H9 (cell line): ENCODE data around the gene SOBP. TPM values are rescaled to one million over a fixed set of nuclear protein-coding genes. Genes with fewer than 3 reads are reported as not detected.

Experiments used
- DNase-seq: peaks from one replicate; pipeline ENCODE4 v3.0.0-alpha.2; 2017
- H2AFZ ChIP-seq: one replicate; pipeline ENCODE4 v1.6.1; 2013; ENCODE audit warnings: mild to moderate bottlenecking, low read length, control low read depth, moderate library complexity
- H2AK5ac ChIP-seq: 2 replicates; pipeline ENCODE4 v1.6.1; 2013; ENCODE audit warnings: low read length, control low read depth, mixed read lengths; ENCODE audit not compliant: insufficient read length
- H2BK120ac ChIP-seq: one replicate; pipeline ENCODE4 v1.6.1; 2013; ENCODE audit warnings: low read depth, mild to moderate bottlenecking, low read length, control low read depth, inconsistent platforms; ENCODE audit not compliant: poor library complexity, severe bottlenecking
- H2BK12ac ChIP-seq: 2 replicates; pipeline ENCODE4 v1.6.1; 2013; ENCODE audit warnings: low read length, control low read depth, mixed read lengths, low read depth; ENCODE audit not compliant: insufficient read length
- H2BK15ac ChIP-seq: 2 replicates; pipeline ENCODE4 v1.6.1; 2013; ENCODE audit warnings: low read depth, low read length, control low read depth
- H2BK20ac ChIP-seq: one replicate; pipeline ENCODE4 v1.6.1; 2013; ENCODE audit warnings: low read depth, mild to moderate bottlenecking, low read length, control low read depth, inconsistent platforms; ENCODE audit not compliant: poor library complexity, severe bottlenecking
- H2BK5ac ChIP-seq: 2 replicates; pipeline ENCODE4 v1.6.1; 2013; ENCODE audit warnings: low read length, control low read depth, mixed read lengths; ENCODE audit not compliant: insufficient read length
- H3K14ac ChIP-seq: 2 replicates; pipeline ENCODE4 v1.6.1; 2013; ENCODE audit warnings: low read length, control low read depth; ENCODE audit not compliant: insufficient read depth
- H3K18ac ChIP-seq: 2 replicates; pipeline ENCODE4 v1.6.1; 2013; ENCODE audit warnings: low read depth, mild to moderate bottlenecking, mixed read lengths, low read length, control low read depth; ENCODE audit not compliant: insufficient read length
- H3K23ac ChIP-seq: 2 replicates; pipeline ENCODE4 v1.6.1; 2013; ENCODE audit warnings: low read length, control low read depth, mixed read lengths, low read depth; ENCODE audit not compliant: insufficient read length
- H3K23me2 ChIP-seq: 2 replicates; pipeline ENCODE4 v1.6.1; 2013; ENCODE audit warnings: low read depth, mild to moderate bottlenecking, mixed read lengths, low read length, control low read depth; ENCODE audit not compliant: insufficient read length, poor library complexity, severe bottlenecking
- H3K27ac ChIP-seq: 2 replicates; pipeline ENCODE4 v1.5.1; 2013; ENCODE audit warnings: low read length, control low read depth, mixed read lengths, low read depth; ENCODE audit not compliant: insufficient read length
- H3K27me3 ChIP-seq: 2 replicates; pipeline ENCODE4 v1.6.1; 2013; ENCODE audit warnings: low read length, control low read depth, inconsistent platforms; ENCODE audit not compliant: insufficient read depth
- H3K4ac ChIP-seq: 2 replicates; pipeline ENCODE4 v1.6.1; 2013; ENCODE audit warnings: low read depth, mild to moderate bottlenecking, control low read depth, inconsistent platforms, low read length, moderate library complexity
- H3K4me1 ChIP-seq: 2 replicates; pipeline ENCODE4 v1.6.1; 2013; ENCODE audit warnings: low read length, control low read depth, inconsistent platforms; ENCODE audit not compliant: insufficient read depth
- H3K4me2 ChIP-seq: 2 replicates; pipeline ENCODE4 v1.6.1; 2013; ENCODE audit warnings: low read length, control low read depth, mixed read lengths; ENCODE audit not compliant: insufficient read length, insufficient read depth
- H3K56ac ChIP-seq: 2 replicates; pipeline ENCODE4 v1.6.1; 2013; ENCODE audit warnings: low read depth, mild to moderate bottlenecking, mixed read lengths, low read length, control low read depth; ENCODE audit not compliant: insufficient read length
- H3K79me1 ChIP-seq: 2 replicates; pipeline ENCODE4 v1.6.1; 2013; ENCODE audit warnings: low read depth, mild to moderate bottlenecking, moderate library complexity, low read length, control low read depth, inconsistent platforms; ENCODE audit not compliant: insufficient read depth, poor library complexity, severe bottlenecking
- H3K79me2 ChIP-seq: 2 replicates; pipeline ENCODE4 v1.6.1; 2013; ENCODE audit warnings: low read length, control low read depth, inconsistent platforms; ENCODE audit not compliant: insufficient read depth
- H3K9ac ChIP-seq: 2 replicates; pipeline ENCODE4 v1.6.1; 2013; ENCODE audit warnings: low read length, control low read depth, mixed read lengths; ENCODE audit not compliant: insufficient read length; ENCODE audit errors: extremely low read depth
- H3K9me3 ChIP-seq: one replicate; pipeline ENCODE4 v1.6.1; 2013; ENCODE audit warnings: low read depth, low read length, inconsistent platforms; ENCODE audit not compliant: control insufficient read depth
- H3T11ph ChIP-seq: one replicate; pipeline ENCODE4 v1.6.1; 2013; ENCODE audit warnings: mild to moderate bottlenecking, low read length, control low read depth, inconsistent platforms
- H4K20me1 ChIP-seq: one replicate; pipeline ENCODE4 v1.6.1; 2013; ENCODE audit not compliant: control insufficient read depth, insufficient read length, insufficient read depth
- H4K5ac ChIP-seq: 2 replicates; pipeline ENCODE4 v1.6.1; 2013; ENCODE audit warnings: low read depth, mild to moderate bottlenecking, mixed read lengths, low read length, control low read depth; ENCODE audit not compliant: insufficient read length
- H4K8ac ChIP-seq: replicated peaks from 2 replicates; pipeline ENCODE4 v1.6.1; 2013; ENCODE audit warnings: low read length, control low read depth, mixed read lengths, low read depth; ENCODE audit not compliant: insufficient read length
- H4K91ac ChIP-seq: 2 replicates; pipeline ENCODE4 v1.6.1; 2013; ENCODE audit warnings: low read depth, mild to moderate bottlenecking, moderate library complexity, mixed read lengths, low read length, control low read depth; ENCODE audit not compliant: insufficient read length
- H3K27ac Mint-ChIP-seq, 3 experiments: 2 replicates in 2 of 3; 3 replicates in 1 of 3; pipeline ENCODE4 v1.8.0; 2020 to 2021; ENCODE audit warnings: mixed read lengths in 3 of 3, mild to moderate bottlenecking in 1 of 3, moderate library complexity in 1 of 3
- H3K27me3 Mint-ChIP-seq: 2 replicates; pipeline ENCODE4 v1.8.0; 2021; ENCODE audit warnings: low read depth, mild to moderate bottlenecking, moderate library complexity, mixed read lengths
- H3K36me3 Mint-ChIP-seq, 3 experiments: 2 replicates in 2 of 3; 3 replicates in 1 of 3; pipeline ENCODE4 v1.8.0; 2020 to 2021; ENCODE audit warnings: low read depth in 3 of 3, mixed read lengths in 3 of 3; ENCODE audit not compliant: insufficient read depth in 1 of 3
- H3K4me1 Mint-ChIP-seq, 2 experiments: 2 replicates each; pipeline ENCODE4 v1.8.0; 2020; ENCODE audit warnings: mixed read lengths in 2 of 2
- H3K4me3 Mint-ChIP-seq, 2 experiments: 2 replicates in 1 of 2; 3 replicates in 1 of 2; pipeline ENCODE4 v1.8.0; 2020 to 2021; ENCODE audit warnings: mild to moderate bottlenecking in 2 of 2, mixed read lengths in 2 of 2, moderate library complexity in 1 of 2
- H3K9me3 Mint-ChIP-seq, 2 experiments: 2 replicates in 1 of 2; 3 replicates in 1 of 2; pipeline ENCODE4 v1.8.0; 2020; ENCODE audit warnings: mild to moderate bottlenecking in 2 of 2, mixed read lengths in 2 of 2, moderate library complexity in 1 of 2
- WGBS: extraction: QIAGEN DNeasy Blood & Tissue Kit; methylation state at CpG from one replicate; pipeline ENCODE4 v1.1.7; 2013; ENCODE audit warnings: missing lambda C conversion rate, low lambda C conversion rate, mixed read lengths; ENCODE audit not compliant: insufficient read length; ENCODE audit errors: extremely low coverage; 5-methylcytosine and 5-hydroxymethylcytosine counted together
- total RNA-seq: library from RNA; stranded (reverse); gene quantifications from 2 replicates; pipeline ENCODE4 v1.2.1, GENCODE V29; 2021
- TF ChIP-seq, protein P1 (sequence below): fragments of 200-600 bp; sonication (generic); conservative IDR thresholded peaks from 3 replicates; pipeline ENCODE4 v1.8.0; 2021; ENCODE audit warnings: antibody characterized with exemption, mild to moderate bottlenecking

SOBP gene
- total RNA-seq, 1 experiment from 2014 or later: 4.3 TPM

GRCh38 chr6:107660839-107661238 is 170.9 kb downstream of the SOBP start:
- Histone ChIP-seq H4K8ac (no peak overlapping the region), H3K9me3 (no peaks in the 10 kb centered on the region), H3K18ac (no peak overlapping the region), H3K27me3 (no peaks in the 10 kb centered on the region), H2BK5ac (no peak overlapping the region), H4K5ac (no peak overlapping the region), H3K4ac (no peak overlapping the region), H3K79me2 (no peaks in the 10 kb centered on the region), H2BK20ac (no peak overlapping the region), H3K27ac (no peak overlapping the region), H2AFZ (no peak overlapping the region), H3K23ac (no peak overlapping the region), H4K20me1 (no peaks in the 10 kb centered on the region), H3K79me1 (no peaks in the 10 kb centered on the region), H3K14ac (no peak overlapping the region), H3K56ac (no peak overlapping the region), H2AK5ac (no peak overlapping the region), H3K23me2 (no peaks in the 10 kb centered on the region), H4K91ac (no peak overlapping the region), H2BK12ac (no peak overlapping the region), H2BK120ac (no peak overlapping the region), H3K4me2 (no peak overlapping the region), H3K4me1 (0 out of 2 replicates have a peak, but pooled peaks cover 2% of the 10 kb centered on the region), H3T11ph (no peak overlapping the region), H3K9ac (no peak overlapping the region), H2BK15ac (no peak overlapping the region)
- H3K9me3 Mint-ChIP-seq: no peaks in the 10 kb centered on the region
- TF ChIP-seq, protein P1, sequence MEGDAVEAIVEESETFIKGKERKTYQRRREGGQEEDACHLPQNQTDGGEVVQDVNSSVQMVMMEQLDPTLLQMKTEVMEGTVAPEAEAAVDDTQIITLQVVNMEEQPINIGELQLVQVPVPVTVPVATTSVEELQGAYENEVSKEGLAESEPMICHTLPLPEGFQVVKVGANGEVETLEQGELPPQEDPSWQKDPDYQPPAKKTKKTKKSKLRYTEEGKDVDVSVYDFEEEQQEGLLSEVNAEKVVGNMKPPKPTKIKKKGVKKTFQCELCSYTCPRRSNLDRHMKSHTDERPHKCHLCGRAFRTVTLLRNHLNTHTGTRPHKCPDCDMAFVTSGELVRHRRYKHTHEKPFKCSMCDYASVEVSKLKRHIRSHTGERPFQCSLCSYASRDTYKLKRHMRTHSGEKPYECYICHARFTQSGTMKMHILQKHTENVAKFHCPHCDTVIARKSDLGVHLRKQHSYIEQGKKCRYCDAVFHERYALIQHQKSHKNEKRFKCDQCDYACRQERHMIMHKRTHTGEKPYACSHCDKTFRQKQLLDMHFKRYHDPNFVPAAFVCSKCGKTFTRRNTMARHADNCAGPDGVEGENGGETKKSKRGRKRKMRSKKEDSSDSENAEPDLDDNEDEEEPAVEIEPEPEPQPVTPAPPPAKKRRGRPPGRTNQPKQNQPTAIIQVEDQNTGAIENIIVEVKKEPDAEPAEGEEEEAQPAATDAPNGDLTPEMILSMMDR: no peak
- H3K36me3 Mint-ChIP-seq: no peaks in the 10 kb centered on the region
- H3K27ac Mint-ChIP-seq: no peak overlapping the region
- no peak for DNase-seq
- peaks cover 42 to 44% of the 10 kb centered on the region in 2 experiments for H3K4me1 Mint-ChIP-seq
- H3K27me3 Mint-ChIP-seq: peaks cover 4% of the 10 kb centered on the region; the same call in 1 of the 2 replicates
- no CpG with 5 or more reads among the region's 11 CpGs for WGBS
- H3K4me3 Mint-ChIP-seq: no peak overlapping the region
